ENCODE results near the gene PLPP7. TPM values are rescaled to one million over a fixed set of nuclear protein-coding genes. Genes with fewer than 3 reads are reported as not detected.

The PLPP7 gene
- polyA plus RNA-seq, 1 donor (not counting 4 experiments of a cell fraction or from before 2014, with no cell fraction given): not detected

- no peak for DNase-seq (ENCODE audit: low read depth, low spot score)
- no peak overlapping the region for H3K4me3 ChIP-seq (ENCODE audit: control insufficient read depth in 2 of 3, extremely low read depth in 1 of 3, insufficient read depth in 2 of 3, low read depth in 1 of 3, low read length in 3 of 3)
- no peak overlapping the region for H3K9ac ChIP-seq (ENCODE audit: control insufficient read depth, extremely low read depth, insufficient read depth, low read length)
- H3K27ac ChIP-seq (ENCODE audit: control insufficient read depth, insufficient read depth, low read length): no peak overlapping the region
- H3K9me3 ChIP-seq (ENCODE audit: control insufficient read depth, low read depth, low read length): no peaks in the 10 kb centered on the region
- TF ChIP-seq EZH2 (IDR thresholded peaks at IDR 0.05; ENCODE audit: low read length): no peak
- TF ChIP-seq, protein P1, sequence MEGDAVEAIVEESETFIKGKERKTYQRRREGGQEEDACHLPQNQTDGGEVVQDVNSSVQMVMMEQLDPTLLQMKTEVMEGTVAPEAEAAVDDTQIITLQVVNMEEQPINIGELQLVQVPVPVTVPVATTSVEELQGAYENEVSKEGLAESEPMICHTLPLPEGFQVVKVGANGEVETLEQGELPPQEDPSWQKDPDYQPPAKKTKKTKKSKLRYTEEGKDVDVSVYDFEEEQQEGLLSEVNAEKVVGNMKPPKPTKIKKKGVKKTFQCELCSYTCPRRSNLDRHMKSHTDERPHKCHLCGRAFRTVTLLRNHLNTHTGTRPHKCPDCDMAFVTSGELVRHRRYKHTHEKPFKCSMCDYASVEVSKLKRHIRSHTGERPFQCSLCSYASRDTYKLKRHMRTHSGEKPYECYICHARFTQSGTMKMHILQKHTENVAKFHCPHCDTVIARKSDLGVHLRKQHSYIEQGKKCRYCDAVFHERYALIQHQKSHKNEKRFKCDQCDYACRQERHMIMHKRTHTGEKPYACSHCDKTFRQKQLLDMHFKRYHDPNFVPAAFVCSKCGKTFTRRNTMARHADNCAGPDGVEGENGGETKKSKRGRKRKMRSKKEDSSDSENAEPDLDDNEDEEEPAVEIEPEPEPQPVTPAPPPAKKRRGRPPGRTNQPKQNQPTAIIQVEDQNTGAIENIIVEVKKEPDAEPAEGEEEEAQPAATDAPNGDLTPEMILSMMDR (optimal IDR thresholded peaks at IDR 0.05 in 1 of 3, IDR thresholded peaks at IDR 0.05 in 1 of 3, conservative IDR thresholded peaks at IDR 0.05 in 1 of 3; ENCODE audit: extremely low read depth in 1 of 3, insufficient read depth in 2 of 3, low read length in 3 of 3): no peak
- H3K27me3 ChIP-seq (ENCODE audit: control insufficient read depth, extremely low read depth, insufficient read depth, low read length): peaks cover 4% of the 10 kb centered on the region
- no peaks in the 10 kb centered on the region for H3K9me1 ChIP-seq (ENCODE audit: control insufficient read depth, extremely low read depth, insufficient read depth, low read length)
- H3K36me3 ChIP-seq (ENCODE audit: control insufficient read depth in 2 of 2, extremely low read depth in 1 of 2, insufficient read depth in 2 of 2, low read length in 2 of 2): no peaks in the 10 kb centered on the region
- H2AFZ ChIP-seq (ENCODE audit: control insufficient read depth, low read length): no peak overlapping the region
- H3K4me1 ChIP-seq (ENCODE audit: control insufficient read depth, extremely low read depth, insufficient read depth, low read length): no peaks in the 10 kb centered on the region
- no peaks in the 10 kb centered on the region for H3K79me2 ChIP-seq (ENCODE audit: control insufficient read depth, insufficient read depth, low read length)
- dilution Hi-C loops (cut with MboI; ENCODE audit: extremely low pct_ligation_motif_present, low sequenced_read_pairs): no loop called here
- no peak for FAIRE-seq
- no peak overlapping the region for H3K4me2 ChIP-seq (ENCODE audit: control insufficient read depth, extremely low read depth, insufficient read depth, low read depth, low read length)
- no peaks in the 10 kb centered on the region for H4K20me1 ChIP-seq (ENCODE audit: control insufficient read depth, extremely low read depth, insufficient read depth, low read length)
Observed at GRCh38 chr9:131296460-131296859, 6.9 kb downstream of the PLPP7 start.

DNA sequence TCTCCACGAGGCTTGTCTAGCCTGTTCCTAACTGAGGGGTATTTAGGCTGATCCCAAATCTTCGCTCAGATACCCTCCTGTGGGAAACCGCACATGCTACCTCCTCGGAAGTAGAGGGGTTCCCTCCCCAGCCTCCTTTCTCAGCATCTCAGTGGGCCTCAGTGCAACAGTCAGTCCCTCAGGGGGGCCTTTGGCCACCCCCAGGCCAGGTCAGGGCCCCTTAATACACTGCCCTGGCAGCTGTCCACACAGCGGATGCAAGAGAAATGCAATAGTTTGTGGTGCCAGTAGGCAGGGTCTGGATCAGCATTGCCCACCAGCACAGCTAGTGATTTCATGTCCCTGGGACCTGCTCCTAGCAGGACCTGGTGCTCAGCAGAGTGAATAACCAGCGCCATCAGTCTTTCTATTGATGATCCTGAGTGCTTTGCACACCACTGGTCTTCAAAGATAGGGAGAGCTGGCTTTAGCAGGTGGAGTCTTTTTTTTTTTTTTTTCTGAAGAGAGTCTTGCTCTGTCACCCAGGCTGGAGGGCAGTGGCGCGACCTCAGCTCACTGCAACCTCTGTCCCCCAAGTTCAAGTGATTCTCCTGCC, 7.5 kb downstream of the PLPP7 start:
- no peaks in the 10 kb centered on the region for H3K9me1 ChIP-seq (ENCODE audit: control insufficient read depth, extremely low read depth, insufficient read depth, low read length)
- no peak for FAIRE-seq
- dilution Hi-C loops (cut with MboI; ENCODE audit: extremely low pct_ligation_motif_present, low sequenced_read_pairs): no loop called here

More for the DNA sequence above, 7.5 kb downstream of the PLPP7 start:
- H3K9me3 ChIP-seq (ENCODE audit: control insufficient read depth, low read depth, low read length): no peaks in the 10 kb centered on the region
- no peaks in the 10 kb centered on the region for H3K4me1 ChIP-seq (ENCODE audit: control insufficient read depth, extremely low read depth, insufficient read depth, low read length)
- H2AFZ ChIP-seq (ENCODE audit: control insufficient read depth, low read length): no peak overlapping the region
- peaks cover 4% of the 10 kb centered on the region for H3K27me3 ChIP-seq (ENCODE audit: control insufficient read depth, extremely low read depth, insufficient read depth, low read length)
- H3K36me3 ChIP-seq (ENCODE audit: control insufficient read depth in 2 of 2, extremely low read depth in 1 of 2, insufficient read depth in 2 of 2, low read length in 2 of 2): no peaks in the 10 kb centered on the region
- no peak overlapping the region for H3K4me3 ChIP-seq (ENCODE audit: control insufficient read depth in 2 of 3, extremely low read depth in 1 of 3, insufficient read depth in 2 of 3, low read depth in 1 of 3, low read length in 3 of 3)
- TF ChIP-seq, protein P1 (optimal IDR thresholded peaks at IDR 0.05 in 1 of 3, IDR thresholded peaks at IDR 0.05 in 1 of 3, conservative IDR thresholded peaks at IDR 0.05 in 1 of 3; ENCODE audit: extremely low read depth in 1 of 3, insufficient read depth in 2 of 3, low read length in 3 of 3): no peak
- no peak for TF ChIP-seq EZH2 (IDR thresholded peaks at IDR 0.05; ENCODE audit: low read length)
- H3K9ac ChIP-seq (ENCODE audit: control insufficient read depth, extremely low read depth, insufficient read depth, low read length): no peak overlapping the region
- DNase-seq (ENCODE audit: low read depth, low spot score): no peak
- H3K27ac ChIP-seq (ENCODE audit: control insufficient read depth, insufficient read depth, low read length): no peak overlapping the region
- H3K79me2 ChIP-seq (ENCODE audit: control insufficient read depth, insufficient read depth, low read length): no peaks in the 10 kb centered on the region
- no peaks in the 10 kb centered on the region for H4K20me1 ChIP-seq (ENCODE audit: control insufficient read depth, extremely low read depth, insufficient read depth, low read length)
- H3K4me2 ChIP-seq (ENCODE audit: control insufficient read depth, extremely low read depth, insufficient read depth, low read depth, low read length): no peak overlapping the region

All from keratinocyte (primary cell).